Measurements from ENCODE around the gene IRGM. TPM values are rescaled to one million over a fixed set of nuclear protein-coding genes. Genes with fewer than 3 reads are reported as not detected.
"Not testable (repeated sequence)": the region's sequence is repeated elsewhere in the genome, so short reads cannot be mapped to it uniquely, and the experiment has no call there.

The IRGM gene, protein sequence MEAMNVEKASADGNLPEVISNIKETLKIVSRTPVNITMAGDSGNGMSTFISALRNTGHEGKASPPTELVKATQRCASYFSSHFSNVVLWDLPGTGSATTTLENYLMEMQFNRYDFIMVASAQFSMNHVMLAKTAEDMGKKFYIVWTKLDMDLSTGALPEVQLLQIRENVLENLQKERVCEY
- total RNA-seq (ENCODE audit: unreplicated experiment): not detected
- long read RNA-seq: 0 reads

DNA sequence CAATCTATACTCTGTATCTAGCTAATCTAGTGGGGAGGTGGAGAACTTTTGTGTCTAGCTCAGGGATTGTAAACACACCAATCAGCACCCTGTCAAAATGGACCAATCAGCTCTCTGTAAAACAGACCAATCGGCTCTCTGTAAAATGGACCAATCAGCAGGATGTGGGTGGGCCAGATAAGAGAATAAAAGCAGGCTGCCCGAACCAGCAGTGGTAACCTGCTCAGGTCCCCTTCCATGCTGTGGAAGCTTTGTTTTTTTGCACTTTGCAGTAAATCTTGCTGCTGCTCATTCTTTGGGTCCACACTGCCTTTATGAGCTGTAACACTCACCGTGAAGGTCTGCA lies at the start of gene IRGM:
Gene IRGM, plus strand, starts transcription at position 214 of the 346 bp plus-strand sequence. CDS start 1,603 bp downstream, outside the sequence.
- DNase-seq (ENCODE audit: low spot score); H3K4me1 Mint-ChIP-seq (ENCODE audit: unreplicated experiment); H3K27ac Mint-ChIP-seq (ENCODE audit: unreplicated experiment); H3K27me3 Mint-ChIP-seq (ENCODE audit: unreplicated experiment); H3K9me3 Mint-ChIP-seq (ENCODE audit: unreplicated experiment); H3K36me3 Mint-ChIP-seq (ENCODE audit: low read depth, unreplicated experiment); H3K4me3 Mint-ChIP-seq (ENCODE audit: unreplicated experiment): not testable (repeated sequence)

DNA sequence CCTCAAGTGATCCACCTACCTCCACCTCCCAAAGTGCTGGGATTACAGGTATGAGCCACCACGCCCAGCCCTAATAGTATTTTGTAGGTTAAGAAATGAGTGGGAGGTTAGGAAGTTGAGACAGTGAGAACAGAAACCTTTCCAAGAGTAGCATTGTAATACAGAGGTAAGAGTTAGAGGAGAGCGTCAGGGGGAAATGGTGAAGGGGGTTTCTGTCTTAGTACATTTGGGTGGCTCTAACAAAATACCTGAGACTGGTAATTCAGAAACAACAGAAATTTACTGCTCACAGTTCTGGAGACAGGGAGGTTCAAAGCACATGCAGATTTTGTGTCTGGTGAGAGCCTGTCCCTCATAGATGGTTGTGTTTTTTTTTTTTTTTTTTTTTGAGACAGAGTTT lies 48.9 kb upstream of the IRGM start:
- H3K27me3 Mint-ChIP-seq (ENCODE audit: unreplicated experiment): no peaks in the 10 kb centered on the region
- no peak overlapping the region for H3K4me3 Mint-ChIP-seq (ENCODE audit: unreplicated experiment)
- no peaks in the 10 kb centered on the region for H3K9me3 Mint-ChIP-seq (ENCODE audit: unreplicated experiment)
- no peaks in the 10 kb centered on the region for H3K36me3 Mint-ChIP-seq (ENCODE audit: low read depth, unreplicated experiment)
- H3K4me1 Mint-ChIP-seq (ENCODE audit: unreplicated experiment): peaks cover 5% of the 10 kb centered on the region
- no peak for DNase-seq (ENCODE audit: low spot score)
- TF ChIP-seq, protein P1, sequence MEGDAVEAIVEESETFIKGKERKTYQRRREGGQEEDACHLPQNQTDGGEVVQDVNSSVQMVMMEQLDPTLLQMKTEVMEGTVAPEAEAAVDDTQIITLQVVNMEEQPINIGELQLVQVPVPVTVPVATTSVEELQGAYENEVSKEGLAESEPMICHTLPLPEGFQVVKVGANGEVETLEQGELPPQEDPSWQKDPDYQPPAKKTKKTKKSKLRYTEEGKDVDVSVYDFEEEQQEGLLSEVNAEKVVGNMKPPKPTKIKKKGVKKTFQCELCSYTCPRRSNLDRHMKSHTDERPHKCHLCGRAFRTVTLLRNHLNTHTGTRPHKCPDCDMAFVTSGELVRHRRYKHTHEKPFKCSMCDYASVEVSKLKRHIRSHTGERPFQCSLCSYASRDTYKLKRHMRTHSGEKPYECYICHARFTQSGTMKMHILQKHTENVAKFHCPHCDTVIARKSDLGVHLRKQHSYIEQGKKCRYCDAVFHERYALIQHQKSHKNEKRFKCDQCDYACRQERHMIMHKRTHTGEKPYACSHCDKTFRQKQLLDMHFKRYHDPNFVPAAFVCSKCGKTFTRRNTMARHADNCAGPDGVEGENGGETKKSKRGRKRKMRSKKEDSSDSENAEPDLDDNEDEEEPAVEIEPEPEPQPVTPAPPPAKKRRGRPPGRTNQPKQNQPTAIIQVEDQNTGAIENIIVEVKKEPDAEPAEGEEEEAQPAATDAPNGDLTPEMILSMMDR (IDR thresholded peaks at IDR 0.05; ENCODE audit: unreplicated experiment): no peak
- no peak overlapping the region for H3K27ac Mint-ChIP-seq (ENCODE audit: unreplicated experiment)

DNA sequence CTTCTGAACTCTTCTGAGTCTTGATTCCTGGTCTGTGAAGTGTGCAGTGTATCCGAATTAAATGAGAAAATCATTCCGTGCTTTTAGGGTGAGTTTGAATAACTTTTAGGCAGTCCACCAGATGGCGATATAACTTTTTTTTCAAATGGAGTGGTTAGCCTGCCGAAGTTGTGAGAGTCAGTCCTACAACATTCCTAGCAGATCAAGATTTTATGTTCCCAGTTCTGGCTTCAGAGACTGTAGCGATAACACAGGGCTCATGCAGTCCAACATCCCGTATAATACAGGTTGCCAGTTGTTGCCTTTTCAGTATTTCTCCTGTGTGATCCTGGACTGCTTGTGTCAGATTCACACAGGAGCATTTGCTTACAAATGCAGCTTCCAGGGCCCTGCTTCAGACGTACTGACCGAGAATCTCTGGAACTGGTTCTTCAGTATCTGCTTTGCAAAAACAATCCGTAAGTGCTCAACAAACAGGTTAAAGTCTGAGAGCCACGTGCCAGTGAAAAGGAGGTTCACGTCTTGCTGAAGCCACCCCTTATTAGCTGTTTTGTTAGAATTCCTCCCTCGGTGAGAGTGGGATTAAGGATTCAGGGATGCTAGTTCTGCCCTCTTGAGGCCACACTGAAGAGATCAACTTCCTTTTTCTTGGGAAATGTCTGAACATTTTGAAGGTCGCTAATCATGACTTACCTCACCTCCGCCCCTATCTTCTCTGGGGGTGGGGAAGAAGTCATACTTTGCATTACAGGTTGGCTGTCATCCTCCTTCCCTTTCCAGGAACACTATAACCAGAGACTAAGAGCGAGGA lies 45.0 kb upstream of the IRGM start:
- peak overlapping the region; percentile 79 for H3K4me3 Mint-ChIP-seq (ENCODE audit: unreplicated experiment)
- no peaks in the 10 kb centered on the region for H3K27me3 Mint-ChIP-seq (ENCODE audit: unreplicated experiment)
- H3K36me3 Mint-ChIP-seq (ENCODE audit: low read depth, unreplicated experiment): peaks cover 4% of the 10 kb centered on the region
- H3K27ac Mint-ChIP-seq (ENCODE audit: unreplicated experiment): no peak overlapping the region
- peak; percentile 38 for DNase-seq (ENCODE audit: low spot score)
- H3K9me3 Mint-ChIP-seq (ENCODE audit: unreplicated experiment): no peaks in the 10 kb centered on the region
- H3K4me1 Mint-ChIP-seq (ENCODE audit: unreplicated experiment): peaks cover 5% of the 10 kb centered on the region
- TF ChIP-seq, protein P1 (IDR thresholded peaks at IDR 0.05; ENCODE audit: unreplicated experiment): peak; percentile 77

DNA sequence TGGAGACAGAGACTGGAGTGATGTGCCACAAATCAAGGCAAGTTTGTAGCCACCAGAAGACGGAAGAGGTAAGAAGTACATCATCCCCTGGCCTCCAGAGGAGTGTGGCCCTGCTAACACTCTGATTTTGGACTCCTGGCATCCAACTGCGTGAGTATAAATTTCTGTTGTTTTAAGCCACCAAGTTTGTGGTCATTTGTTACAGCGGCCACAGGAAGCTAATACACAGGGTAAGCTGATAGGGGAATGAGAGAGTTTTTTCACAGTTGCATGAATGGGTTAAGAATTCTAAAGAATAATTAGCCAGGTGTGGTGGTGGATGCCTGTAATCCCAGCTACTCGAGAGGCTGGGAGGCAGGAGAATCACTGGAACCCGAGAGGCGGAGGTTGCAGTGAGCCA lies 41.9 kb upstream of the IRGM start:
- Mint-ChIP-seq H3K4me3 (ENCODE audit: unreplicated experiment) (no peak overlapping the region), H3K27me3 (ENCODE audit: unreplicated experiment) (no peaks in the 10 kb centered on the region), H3K9me3 (ENCODE audit: unreplicated experiment) (no peaks in the 10 kb centered on the region), H3K4me1 (ENCODE audit: unreplicated experiment) (peaks cover 5% of the 10 kb centered on the region), H3K27ac (ENCODE audit: unreplicated experiment) (no peak overlapping the region), H3K36me3 (ENCODE audit: low read depth, unreplicated experiment) (peaks cover 4% of the 10 kb centered on the region)
- TF ChIP-seq, protein P1 (IDR thresholded peaks at IDR 0.05; ENCODE audit: unreplicated experiment): no peak
- no peak for DNase-seq (ENCODE audit: low spot score)

DNA sequence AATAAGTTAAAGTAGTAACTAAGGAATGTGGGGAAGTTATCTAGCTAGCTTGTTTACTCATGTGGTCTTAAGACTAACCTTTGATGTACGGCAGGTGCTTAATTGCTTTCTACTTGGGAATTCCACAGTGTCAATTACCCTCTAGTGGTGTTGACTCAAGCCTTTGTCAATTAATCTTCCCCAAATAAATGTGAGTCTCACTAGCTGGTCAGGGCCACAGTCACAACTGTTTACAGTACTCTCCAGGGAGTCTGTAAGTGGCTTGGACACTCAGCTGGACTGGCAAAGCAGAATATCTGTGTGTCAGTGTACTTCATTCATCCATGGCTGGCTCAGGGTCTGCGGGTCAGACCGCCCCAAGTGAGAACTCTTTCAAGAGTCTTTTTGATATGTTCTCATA lies 37.0 kb upstream of the IRGM start:
- Mint-ChIP-seq H3K4me3 (ENCODE audit: unreplicated experiment) (no peak overlapping the region), H3K36me3 (ENCODE audit: low read depth, unreplicated experiment) (peaks cover under 1% of the 10 kb centered on the region), H3K27me3 (ENCODE audit: unreplicated experiment) (no peaks in the 10 kb centered on the region), H3K27ac (ENCODE audit: unreplicated experiment) (no peak overlapping the region), H3K4me1 (ENCODE audit: unreplicated experiment) (no peaks in the 10 kb centered on the region), H3K9me3 (ENCODE audit: unreplicated experiment) (no peaks in the 10 kb centered on the region)
- TF ChIP-seq, protein P1 (IDR thresholded peaks at IDR 0.05; ENCODE audit: unreplicated experiment): no peak
- DNase-seq (ENCODE audit: low spot score): no peak

Measured in endothelial cell (in vitro differentiated cells).